LNCAP (cell line): Measurements from ENCODE around the gene UBE2U.

ENCODE experiments used
- TF ChIP-seq, protein P1 (sequence below): fragments of 450-650 bp; IDR thresholded peaks from 2 replicates; pipeline ENCODE4 v1.5.1; 2017; ENCODE audit warnings: mild to moderate bottlenecking

Gene UBE2U

DNA sequence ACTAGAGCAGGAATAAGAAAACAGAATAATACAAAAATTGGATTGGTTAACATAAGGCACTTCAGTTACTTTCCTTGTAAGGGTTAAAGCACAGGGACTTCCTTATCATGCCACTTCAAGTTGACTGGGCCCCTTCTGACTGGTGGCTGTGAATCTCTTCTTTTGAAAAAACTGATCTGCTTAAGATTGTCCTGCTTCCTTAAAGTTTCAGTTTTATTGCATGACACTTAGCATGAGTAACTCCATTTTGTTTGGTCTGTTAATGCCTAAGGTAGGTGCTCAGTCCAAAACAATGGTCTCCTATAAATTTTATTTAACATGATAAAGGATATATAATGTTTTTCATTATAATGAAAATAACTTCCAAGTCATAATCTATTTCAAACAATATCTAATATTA lies 37.6 kb downstream of the UBE2U start:
- TF ChIP-seq, protein P1, sequence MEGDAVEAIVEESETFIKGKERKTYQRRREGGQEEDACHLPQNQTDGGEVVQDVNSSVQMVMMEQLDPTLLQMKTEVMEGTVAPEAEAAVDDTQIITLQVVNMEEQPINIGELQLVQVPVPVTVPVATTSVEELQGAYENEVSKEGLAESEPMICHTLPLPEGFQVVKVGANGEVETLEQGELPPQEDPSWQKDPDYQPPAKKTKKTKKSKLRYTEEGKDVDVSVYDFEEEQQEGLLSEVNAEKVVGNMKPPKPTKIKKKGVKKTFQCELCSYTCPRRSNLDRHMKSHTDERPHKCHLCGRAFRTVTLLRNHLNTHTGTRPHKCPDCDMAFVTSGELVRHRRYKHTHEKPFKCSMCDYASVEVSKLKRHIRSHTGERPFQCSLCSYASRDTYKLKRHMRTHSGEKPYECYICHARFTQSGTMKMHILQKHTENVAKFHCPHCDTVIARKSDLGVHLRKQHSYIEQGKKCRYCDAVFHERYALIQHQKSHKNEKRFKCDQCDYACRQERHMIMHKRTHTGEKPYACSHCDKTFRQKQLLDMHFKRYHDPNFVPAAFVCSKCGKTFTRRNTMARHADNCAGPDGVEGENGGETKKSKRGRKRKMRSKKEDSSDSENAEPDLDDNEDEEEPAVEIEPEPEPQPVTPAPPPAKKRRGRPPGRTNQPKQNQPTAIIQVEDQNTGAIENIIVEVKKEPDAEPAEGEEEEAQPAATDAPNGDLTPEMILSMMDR = no peak

DNA sequence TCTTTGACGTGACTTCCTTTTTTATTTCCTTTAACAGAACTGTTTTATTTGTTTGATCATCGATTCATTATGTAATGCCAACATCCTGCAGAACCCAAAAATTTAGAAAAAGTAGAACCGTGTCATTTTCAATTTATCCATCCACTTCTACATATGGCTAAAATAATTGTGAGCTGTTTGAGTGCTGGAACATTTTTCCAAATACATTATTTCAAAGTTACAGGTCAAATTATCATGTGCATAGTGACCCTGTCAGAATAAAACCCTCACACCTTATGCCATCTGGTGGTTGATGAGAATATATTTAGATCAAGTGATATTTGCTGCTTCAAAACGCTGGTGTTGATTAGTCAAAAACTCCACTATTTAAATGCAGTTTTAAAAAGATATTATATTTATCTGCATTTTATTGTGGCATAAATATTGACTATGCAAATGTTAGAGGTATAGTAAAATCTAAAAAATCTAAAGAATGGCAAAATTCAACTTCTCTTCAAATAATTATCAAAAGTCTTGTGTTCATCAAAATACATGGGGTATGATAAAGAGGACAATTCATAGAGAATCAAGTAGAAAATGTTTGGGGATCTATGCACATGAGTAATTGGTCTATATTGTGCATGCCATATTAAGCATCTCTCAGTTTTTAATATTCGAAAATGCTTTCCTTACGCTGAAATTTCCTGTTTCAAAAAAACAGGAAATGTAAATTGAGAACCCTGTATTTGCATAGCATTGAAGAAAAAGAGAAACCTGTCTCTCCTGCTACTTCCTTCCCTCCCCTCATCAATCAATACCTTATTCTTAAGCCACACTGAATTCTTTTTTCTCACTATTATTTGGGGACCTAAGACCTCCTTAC lies 39.7 kb downstream of the UBE2U start:
- TF ChIP-seq, protein P1 = peak; percentile 59

DNA sequence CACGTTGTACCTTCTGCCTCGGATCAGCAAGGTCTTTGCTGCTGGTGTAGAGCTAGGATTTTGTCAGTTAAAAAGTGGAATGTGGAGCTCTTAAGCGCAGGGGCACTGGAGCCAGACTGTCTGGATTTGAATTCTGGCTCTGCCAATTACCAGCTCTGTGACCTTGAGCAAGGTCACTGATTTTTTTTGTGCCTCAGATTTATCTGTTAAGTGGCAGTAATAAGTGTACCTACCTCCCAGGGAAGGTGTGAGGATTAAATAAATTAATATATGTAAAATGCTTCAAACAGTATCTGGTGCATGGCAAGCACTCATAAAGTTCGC lies 40.3 kb downstream of the UBE2U start:
- TF ChIP-seq, protein P1 = no peak

DNA sequence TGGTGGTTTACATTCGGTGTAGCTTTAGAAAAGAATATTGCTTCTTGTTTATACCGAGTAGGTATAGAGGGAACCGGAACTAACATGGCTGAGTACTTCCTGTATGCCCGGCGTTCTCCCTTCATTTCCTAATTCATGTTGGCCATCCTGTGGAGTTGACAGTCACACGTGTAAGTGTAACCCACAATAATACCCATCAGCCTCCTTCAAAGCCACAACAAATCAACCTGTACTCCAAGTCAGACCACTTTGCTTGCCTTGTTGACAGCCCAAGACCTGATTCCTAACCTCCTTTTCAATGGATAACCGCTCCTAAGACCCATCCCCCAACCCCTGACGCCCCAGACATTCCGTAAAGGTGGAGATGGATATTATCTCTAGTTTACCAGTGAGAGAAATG lies 42.1 kb downstream of the UBE2U start:
- TF ChIP-seq, protein P1 = no peak

DNA sequence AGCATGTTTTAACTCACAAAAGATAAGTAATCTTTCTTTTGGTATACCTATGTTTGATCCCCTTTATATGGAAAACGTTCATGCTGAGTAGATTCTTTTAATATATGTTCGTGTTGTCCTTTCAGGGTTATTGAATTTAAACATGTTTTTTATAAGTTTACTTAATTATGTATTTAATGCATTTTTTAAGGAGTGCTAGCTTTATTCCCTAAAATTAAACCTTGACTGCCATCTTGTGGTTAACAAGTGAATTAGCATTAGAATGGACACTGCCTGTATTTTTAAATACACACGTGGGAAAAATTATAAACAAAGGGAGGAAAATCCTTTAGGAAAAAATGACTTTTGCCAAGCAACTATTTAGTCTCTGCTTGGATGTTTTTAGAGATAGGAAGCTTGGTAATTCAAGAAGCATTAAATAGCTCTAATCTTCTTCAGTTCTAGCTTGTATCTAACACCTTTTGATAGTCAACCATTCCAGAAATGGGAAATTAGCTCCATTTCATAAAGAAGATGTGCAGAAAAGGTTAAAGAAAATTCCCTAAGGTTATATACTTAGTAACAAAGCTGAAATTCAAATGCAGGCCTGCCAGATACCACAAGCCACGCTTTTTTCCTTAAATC lies 43.0 kb downstream of the UBE2U start:
- TF ChIP-seq, protein P1 = peak; percentile 76

DNA sequence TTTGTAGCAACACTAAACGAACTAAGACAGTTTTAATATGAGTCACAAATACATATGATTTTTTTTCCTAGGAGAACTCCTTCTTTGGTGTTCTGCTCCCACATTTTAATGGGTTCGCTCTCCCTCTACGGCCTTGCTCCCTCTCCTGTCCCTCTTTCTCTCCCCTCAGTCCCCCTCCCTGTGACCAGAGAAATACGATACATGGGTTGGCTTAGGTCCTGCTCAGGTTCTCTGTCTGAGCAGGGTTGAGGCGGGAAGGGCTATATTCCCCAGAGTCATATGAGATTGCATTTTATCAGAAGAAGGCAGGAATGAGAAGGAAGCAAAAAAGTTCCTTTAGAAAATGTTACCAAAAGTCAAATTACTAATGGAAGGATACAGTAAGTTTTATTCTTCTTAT lies 44.6 kb downstream of the UBE2U start:
- TF ChIP-seq, protein P1 = no peak

DNA sequence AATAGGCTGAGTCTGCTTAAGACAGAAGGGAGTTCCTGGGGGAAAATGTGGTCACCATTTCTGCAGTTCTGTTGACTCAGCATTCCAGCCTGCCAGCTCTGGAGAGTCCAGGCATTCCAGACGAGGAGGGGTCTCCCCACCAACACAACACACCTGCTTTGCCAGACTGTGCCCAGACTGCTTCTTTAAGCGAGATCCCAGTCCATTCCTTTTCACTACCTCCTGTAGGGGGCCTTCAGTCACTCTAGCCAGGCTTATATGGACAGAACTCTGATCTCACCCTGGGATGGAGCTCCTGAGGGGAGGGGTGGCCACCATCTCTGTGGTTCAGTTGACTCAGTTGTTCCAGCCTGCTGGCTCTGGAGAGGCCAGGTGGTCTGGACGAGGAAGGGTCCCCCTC lies 48.5 kb downstream of the UBE2U start:
- TF ChIP-seq, protein P1 = no peak
